Dermis microvascular lymphatic vessel endothelial cell (primary cell): ENCODE results near the gene NOTCH2. TPM values are rescaled to one million over a fixed set of nuclear protein-coding genes. Genes with fewer than 3 reads are reported as not detected.

Source experiments
- DNase-seq, 2 donors: peaks; one replicate each; pipeline versions ENCODE4 v3.0.0 to v3.0.0-alpha.2; 2010; ENCODE audit warnings: low read depth in 2 of 2
- total RNA-seq: library from RNA; depleted of rRNA; stranded (reverse); fragments of >200 nt; gene quantifications from 2 replicates; pipeline ENCODE4 v1.2.1, GENCODE V29; 2014

The NOTCH2 gene
- total RNA-seq, 1 donor from 2014 or later: 22.5 TPM

DNA sequence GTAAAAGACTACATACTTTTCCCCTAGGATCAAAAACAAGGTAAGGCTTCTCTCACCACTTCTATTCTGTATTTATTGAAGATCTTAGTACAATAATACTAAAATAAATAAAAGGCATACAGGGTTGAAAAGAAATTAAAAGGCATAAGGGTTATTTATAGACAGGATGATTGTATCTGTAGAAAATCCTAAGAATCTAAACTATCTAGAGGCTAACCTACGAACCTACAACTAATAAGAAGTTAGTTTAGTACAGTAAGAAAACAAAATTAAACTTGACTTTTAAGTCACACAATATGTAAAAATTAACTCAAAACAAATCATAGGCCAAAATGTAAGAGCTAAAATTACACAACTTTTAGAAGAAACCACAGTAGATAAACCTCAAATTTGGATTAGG is 122.7 kb downstream of the NOTCH2 start:
- DNase-seq: no peak

DNA sequence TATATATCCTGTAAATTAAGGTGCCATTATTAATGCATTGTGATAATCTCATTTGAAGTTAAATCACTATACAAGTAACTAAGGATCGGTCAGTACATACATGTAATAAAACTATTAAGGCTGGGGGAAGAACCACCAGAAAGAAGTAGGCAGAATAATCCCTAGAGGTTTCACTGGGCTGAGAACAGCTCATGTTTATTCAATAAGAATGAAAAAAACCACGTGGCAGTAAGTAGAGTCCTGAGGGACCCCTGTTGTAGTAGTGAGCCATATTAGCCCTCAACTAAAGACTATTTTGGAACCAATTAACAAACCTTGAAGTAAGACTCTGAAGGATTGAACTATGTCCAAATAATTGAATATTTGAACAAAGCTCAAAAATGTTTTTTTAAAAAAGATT is 126.2 kb downstream of the NOTCH2 start:
- no peak for DNase-seq

DNA sequence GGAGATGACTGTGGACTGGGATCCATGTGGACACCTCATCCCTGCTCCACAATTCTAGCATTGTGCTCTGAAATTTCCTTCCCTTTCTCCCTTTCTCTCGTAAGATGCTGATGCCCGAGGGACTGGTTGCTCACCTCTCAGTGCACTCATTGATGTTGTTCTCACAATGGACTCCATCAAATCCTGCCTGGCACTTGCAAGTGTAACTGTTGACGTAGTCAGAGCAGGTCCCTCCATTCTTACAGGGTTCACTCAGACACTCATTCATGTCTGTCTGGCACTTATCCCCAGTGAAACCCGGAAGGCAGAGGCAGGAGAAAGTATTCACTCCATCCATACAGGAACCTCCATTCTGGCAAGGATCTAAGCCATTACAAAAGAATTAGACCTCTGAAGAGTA is 128.1 kb downstream of the NOTCH2 start:
- DNase-seq: no peak

DNA sequence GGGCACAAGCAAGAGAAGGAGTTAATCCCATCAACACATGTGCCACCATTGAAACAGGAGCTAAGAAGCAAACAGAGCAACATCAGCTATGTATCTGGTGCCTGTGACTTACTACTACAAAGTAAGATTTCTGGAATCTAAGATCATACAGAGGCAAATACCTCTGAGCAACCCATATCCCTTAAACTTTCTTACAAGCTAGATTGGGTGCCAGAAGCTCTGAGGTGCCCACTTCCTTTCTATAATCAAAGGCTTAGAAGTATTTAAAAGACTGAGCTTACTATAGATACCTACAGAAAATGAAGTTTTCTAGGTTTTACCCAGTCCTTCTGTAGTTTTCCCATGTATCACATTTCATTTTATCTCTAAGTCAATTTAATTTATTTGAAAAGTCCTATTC is 128.8 kb downstream of the NOTCH2 start:
- DNase-seq: no peak

DNA sequence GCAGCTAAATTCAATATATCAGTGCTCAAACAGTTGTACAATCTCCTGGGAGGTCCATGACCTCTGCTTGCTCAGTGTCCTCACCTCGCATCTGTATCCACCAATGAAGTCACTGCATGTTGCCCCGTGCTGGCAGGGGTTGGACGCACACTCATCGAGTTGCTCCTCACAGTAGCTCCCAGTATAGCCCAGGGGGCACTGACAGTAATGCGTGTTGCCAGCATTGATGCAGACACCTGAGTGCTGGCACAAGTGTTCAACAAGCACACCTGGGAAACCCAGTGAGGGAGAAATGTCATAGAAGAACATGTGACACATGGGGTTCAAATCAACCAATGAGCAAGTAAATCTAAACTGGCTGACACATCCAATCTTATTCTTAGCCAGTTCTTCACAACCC is 132.3 kb downstream of the NOTCH2 start:
- DNase-seq: no peak

DNA sequence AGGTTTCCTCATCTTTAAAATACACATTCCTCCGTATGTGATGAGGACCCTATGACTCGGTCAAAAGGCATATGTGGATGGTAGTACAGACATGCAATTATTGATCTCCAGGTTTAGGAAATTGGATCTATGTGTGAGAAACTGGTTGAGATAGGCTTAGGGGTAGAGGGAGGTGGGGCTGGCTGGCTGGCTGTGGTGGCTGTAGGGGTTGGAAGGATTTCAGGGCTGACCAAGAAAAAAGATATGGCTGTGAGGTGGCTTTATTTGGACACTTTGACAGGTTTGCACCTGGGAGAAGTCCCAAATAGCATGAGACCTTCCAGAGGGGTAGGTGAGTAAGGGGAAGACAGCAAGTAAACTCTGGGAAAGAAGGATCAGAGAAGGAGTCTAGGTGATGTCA is 133.5 kb downstream of the NOTCH2 start:
- no peak for DNase-seq

DNA sequence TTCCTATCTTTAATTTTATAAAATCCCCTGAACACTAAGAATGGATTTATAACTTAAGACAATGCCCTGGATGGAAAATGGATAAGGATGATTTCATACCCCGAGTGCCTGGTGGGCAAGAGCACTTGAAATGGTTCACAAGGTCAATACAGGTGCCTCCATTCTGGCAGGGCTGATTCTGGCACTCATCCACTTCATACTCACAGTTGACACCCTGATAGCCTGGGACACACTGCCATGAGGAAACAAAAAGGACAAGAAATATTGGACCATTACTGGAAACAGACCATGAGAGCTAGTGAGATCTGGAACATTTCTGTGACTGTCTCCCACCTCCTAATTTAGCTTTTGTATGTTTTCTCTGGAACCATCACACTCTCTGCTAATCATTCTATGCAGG is 134.1 kb downstream of the NOTCH2 start:
- no peak for DNase-seq

DNA sequence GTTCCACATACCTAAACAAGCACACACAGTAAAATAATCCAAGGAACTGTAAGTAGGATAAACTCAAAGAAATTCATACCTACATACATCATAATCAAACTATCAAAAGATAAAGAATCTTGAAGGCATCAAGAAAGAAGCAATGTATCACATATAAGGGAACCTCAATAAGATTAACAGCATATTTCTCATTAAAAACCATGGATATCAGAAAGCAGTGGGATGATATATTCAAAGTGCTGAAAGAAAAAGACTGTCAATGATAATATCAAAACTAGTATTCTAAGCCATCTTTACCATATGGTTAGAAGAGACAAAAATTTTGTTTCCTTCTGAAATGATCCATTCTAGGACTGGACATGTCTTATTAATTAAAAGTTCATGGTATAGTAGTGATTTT is 136.1 kb downstream of the NOTCH2 start:
- DNase-seq: no peak

DNA sequence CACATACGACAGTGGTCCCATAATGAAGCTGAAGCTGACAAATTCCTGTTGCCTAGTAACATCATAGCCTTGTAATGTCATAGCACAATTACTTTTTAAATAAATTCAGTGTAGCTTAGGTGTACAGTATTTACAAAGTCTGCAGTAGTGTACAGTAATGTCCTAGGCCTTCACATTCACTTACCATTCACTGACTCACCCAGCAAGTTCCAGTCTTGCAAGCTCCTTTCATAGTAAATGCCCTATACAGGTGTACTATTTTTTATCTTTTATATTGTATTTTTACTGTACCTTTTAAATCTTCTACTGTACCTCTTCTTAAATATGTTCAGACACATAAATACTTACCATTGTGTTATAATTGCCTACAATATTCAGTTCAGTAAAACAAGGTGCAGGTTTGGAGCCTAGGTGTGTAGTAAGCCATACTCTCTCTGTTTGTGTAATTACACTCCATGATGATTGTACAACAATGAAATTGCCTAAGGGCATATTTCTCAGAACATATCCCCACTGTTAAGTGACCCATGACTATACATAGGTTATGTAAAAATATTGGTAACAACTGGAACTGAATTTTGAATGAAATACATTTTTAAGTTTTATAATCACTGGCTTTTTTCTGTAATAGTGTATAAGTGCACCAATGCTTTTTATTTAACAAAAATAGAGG is 139.7 kb downstream of the NOTCH2 start:
- DNase-seq: no peak

DNA sequence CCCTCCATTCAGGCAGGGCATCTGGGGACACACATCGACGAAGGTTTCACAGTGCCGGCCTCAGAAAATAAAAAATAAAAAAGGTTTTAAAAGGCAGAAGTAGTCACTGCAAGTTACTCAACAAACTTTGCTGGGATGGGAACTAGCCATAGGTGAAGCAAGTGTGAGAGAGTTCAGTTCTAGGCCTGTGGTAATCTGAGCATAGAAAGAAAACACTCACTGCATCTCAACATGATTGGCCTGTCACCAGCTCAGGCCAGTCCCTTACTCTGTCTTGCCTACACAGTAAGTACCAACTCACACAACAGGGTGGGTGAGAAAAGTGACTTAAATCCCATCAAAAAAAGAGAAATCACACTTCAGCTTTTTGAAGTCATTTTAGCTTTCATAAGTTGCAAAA is 142.9 kb downstream of the NOTCH2 start:
- DNase-seq: no peak

DNA sequence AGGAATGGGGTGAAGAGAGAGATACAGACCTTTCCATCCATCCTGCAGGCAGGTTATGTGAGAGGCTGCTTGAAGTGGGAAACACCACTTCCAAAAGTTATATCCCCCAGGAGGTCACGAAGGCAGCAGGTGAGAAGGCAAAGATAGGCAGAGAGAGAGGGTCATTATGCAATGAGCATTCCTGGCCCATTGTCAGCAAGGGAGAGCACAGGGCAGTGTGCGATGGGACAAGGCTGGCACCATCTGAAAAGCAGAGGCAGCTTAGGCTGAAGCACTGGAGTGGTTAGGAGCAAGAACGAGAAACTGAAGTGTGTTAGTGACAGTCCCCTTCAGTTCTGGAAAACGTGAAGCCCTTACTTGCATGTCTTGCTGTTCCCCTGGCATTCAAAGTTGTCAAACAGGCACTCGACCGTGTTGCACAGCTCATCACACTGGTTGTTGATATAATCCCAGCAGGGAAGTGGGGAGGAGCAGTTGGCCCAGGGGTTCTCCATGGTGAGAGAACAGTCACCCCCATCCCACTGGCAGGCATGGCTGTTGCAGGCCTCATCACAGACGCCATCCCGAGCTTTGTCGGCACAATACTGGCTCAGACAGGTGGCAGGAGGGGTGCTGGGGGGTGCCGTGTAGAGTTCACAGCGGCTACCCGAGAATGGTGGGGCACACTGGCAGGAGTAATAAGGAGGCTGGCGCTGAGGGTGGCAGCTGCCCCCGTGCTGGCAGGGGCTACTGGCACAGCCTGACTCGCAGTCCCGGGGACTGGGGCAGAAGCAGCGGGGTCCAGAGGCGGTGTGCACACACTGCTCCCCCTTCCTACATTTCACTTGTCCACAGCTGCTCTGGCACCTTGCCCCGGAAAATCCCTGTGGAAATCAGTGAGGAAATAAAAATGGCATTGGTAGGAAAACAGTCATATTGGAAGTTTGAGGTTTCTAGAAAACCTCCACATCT is 144.2 kb downstream of the NOTCH2 start:
- DNase-seq: no peak

DNA sequence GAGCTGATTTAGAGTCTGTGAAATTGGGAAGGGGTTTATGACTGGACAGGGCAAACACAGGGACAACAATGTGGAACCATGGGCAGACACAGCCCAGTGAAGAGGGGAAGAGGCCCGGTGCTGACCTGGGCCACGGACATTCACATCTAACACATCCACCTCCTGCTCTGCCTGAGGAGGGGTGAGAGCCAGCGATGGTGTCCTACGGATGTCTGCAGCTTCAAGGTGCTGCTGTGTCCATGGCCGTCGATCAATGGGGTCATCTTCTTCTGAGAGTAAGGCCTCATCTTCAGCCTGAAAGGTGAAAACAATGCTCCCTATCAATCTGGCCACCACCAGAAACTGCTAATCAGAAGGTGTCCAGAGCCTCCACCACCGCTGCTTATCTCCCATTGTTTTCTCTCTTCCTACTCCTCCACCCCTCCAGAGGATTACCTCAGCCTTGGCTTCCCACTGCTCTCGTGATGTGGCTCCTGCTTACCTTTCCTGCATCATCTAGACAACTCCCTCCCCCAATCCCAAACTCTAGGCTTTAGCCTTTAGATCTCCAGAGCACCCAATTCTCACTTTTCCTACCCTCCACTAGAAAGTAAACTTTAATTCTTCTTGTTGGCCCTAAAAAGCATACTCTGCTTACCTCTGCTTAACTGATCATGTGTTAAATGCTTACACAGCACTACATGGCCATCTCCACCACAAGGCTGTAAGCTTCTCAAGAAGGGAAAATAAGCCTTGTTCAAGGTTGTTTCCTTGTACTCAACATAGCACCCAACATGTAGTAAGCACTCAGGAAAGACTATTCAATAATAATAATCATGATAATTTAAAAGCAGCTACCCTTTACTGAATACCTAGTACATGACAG is 149.1 kb downstream of the NOTCH2 start:
- no peak for DNase-seq

DNA sequence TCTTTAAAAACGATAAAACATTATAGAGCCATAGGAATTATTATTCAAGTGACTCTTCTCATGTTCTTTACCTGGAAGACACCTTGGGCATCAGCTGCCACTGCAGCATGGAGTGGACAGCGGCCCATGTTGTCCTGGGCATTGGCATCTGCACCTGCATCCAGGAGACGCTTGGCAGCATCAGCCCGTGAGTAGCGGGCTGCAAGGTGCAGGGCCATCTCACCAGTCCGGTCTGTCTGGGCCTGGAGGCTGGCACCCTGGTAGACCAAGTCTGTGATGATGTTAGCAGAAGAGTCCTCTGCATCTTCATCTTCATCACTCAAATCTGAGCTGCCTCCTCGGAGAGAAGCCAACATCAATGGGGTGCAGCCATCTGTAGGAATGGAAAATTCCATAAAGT is 150.2 kb downstream of the NOTCH2 start:
- DNase-seq: no peak

DNA sequence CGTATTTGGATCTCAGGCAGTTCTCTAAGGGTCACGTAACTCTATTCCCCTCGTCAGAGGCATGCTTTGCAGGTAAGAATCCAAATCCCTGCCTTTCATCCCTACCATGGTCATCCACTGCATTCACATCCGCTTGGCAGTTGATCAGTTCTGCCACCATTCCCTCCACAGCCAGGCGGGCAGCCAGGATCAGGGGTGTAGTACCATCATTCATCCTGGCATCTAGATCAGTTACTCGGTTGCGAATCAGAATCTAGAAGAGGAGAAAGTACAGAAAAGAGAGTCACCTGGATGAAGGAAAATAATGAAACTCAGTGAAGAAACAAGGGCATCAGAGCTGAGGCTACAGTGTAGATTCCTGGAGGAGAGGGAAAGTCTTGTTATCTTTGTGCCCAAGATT is 151.2 kb downstream of the NOTCH2 start:
- DNase-seq: no peak

DNA sequence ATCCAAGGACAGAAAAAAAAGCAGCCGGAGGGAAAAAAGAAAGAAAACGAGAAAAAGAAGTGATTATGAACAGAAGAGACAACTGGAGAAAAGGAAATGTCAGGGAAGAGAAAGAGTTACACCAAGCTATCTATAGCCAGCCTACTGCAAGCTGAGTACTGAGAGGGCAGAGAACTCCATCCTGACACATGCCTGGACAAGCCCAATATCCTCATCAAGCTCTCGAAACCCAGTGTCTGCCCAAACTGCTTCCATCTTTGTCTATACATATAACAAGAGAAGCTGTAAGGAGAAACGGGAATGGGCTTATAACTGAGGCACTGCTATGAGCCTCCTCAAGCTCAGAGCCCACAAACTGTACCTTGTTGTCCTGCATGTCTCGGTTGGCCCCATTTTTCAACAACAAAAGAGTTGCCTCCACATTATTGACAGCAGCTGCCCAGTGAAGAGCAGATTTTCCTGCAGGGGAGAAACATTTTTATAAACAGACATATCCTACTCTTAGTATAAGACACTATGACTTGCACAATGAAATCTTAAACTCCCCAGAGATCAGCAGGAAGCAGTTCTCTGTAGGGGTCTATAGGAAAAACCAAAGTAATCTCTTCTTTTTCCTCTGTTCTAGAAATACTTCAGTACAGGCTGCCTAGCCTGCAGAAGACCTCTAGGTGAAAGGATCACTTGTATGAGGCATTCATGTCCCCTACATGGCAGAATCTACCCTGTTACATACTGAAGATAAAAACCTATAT is 152.0 kb downstream of the NOTCH2 start:
- DNase-seq: no peak

DNA sequence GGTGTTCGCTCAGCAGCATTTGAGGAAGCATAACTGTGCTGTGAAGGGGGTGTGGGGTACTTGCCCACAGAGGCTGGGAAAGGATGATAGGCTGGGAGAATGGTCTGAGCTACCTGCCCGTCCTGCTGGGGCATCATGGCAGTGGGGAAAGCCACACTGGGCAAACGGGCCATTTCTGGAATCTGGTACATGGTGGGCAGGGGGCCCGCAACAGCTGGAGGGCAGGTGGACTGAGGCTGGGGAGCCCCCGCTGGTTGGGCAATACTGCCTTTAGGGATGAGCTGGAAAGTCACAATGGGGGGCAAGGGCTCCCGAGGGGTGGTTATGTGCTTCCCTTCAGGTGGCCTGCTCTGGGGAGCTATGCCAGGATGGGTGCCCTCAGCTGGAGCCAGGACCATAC is 153.9 kb downstream of the NOTCH2 start:
- DNase-seq: no peak

DNA sequence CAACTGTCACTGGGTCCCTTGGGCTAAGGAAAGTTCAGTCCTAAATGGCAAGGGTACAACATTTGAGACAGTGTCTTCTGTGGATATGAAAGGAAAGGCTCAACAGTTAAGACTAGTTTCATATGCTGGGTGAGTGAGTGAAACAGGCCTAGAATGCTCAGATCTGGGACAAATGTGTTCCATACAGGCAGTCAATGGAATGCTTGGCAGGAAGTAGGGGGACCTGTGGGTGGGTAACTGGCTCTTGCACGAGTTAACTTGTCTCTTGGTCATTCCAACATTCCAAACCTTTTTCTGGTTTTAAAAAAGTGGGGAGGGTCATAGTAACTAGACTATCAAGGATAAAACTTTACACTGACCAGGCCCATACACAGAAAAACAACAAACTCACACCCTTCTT is 155.4 kb downstream of the NOTCH2 start:
- no peak for DNase-seq

DNA sequence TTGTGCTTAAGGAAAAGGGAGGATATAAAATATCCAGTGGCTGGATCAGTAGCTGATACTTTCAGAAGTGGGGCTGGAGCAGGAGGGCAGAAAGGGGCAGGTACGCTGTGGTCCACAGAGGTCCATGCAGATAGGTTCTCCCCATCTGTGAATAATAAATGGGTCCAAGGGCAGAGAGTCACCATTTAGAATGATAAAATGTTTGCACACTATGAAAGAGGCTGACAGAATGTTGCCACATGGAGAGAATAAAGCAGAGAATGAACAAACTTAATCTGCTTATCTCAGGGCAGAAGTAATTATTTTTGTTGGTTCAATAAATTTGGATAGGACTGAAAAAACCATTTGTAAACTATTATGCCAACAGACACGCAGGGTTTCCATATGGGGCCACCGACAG is 156.5 kb downstream of the NOTCH2 start:
- no peak for DNase-seq

DNA sequence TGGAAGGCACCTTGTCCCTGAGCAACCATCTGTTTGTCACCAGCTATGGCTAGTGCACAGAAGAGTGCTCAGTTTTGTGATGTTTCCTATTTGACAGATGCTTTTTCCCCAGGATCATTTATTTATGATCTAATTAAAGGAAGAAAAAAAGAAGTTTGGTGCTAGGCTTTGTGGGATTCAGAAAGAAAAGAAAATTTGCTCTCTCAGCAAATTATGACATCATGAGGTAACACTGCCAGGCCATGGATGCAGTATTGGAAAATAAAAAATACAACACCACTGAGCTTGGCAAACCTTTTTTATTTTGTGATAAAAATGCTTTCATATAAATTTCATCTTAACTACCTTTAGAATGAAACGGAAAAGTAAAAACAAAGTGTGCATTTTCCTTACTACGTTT is 157.7 kb downstream of the NOTCH2 start:
- no peak for DNase-seq

DNA sequence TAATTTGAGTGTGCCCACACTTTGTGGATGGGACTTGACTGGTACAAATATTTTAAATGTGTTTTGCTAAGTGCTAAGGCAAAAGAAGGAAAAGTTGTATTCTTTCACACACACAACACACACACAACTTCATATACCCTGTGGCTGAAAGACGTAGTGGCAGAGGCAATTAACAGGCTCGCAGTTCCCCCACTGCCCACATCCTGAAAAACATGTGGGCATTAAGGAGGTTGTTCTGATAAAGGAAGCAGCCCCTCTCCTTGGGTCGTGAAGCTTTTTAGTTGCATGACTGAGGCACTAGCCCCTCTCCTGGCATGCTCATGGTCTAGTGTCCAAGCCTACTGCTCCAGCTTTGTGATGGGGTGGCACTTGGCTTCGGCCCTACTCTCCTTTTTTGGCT is 158.8 kb downstream of the NOTCH2 start:
- no peak for DNase-seq

DNA sequence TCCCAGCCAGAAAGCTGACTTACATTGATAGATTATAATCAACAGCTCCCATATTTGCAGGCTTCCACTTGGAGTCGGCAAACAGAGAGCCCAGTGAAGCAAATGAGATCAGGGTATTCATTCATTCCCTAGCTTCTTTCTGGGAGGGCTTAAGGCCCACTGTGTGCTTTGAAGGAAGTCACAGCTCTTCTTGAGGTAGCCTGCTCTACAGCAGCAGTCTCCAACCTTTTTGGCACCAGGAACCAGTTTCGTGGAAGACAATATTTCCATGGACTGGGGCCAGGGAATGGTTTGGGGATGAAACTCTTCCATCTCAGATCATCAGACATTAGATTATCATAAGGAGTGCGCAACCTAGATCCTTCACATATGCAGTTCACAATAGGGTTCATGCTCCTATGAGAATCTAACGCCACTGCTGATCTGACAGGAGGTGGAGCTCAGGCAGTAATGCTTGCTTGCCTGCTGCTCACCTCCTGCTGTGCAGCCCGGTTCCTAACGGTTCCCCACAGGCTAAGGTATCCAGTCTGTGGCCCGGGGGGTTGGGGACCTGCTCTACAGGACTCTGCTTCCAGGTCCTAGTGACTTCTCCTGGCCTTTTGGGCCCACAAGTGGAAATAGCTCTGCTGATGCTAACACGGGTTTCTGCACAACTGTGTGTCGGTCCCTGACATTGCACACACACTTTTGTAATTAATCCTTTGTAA is 159.4 kb downstream of the NOTCH2 start:
- no peak for DNase-seq
